Parathyroid adenoma (tissue), 2 donors: ENCODE data around the gene CCDC85C.

Experiments
- H2AFZ ChIP-seq: fragments of 300-600 bp; sonication (generic); one replicate; pipeline ENCODE4 v1.7.0; 2017; ENCODE audit warnings: antibody characterized with exemption, mild to moderate bottlenecking
- H3K27ac ChIP-seq: fragments of 300-600 bp; sonication (generic); one replicate; pipeline ENCODE4 v1.7.0; 2017
- H3K27me3 ChIP-seq: fragments of 300-600 bp; sonication (generic); one replicate; pipeline ENCODE4 v1.7.0; 2017; ENCODE audit warnings: low read length; ENCODE audit not compliant: control insufficient read depth, insufficient read depth
- H3K36me3 ChIP-seq: fragments of 300-600 bp; sonication (generic); one replicate; pipeline ENCODE4 v1.7.0; 2017; ENCODE audit warnings: low read length; ENCODE audit not compliant: control insufficient read depth, insufficient read depth
- H3K4me1 ChIP-seq: fragments of 300-600 bp; sonication (generic); one replicate; pipeline ENCODE4 v1.7.0; 2017; ENCODE audit warnings: control low read depth
- H3K4me2 ChIP-seq: fragments of 300-600 bp; sonication (generic); one replicate; pipeline ENCODE4 v1.7.0; 2017; ENCODE audit warnings: low read length
- H3K4me3 ChIP-seq: fragments of 300-600 bp; sonication (generic); one replicate; pipeline ENCODE4 v1.7.0; 2017; ENCODE audit warnings: low read depth, low read length
- H3K79me2 ChIP-seq: fragments of 300-600 bp; sonication (generic); one replicate; pipeline ENCODE4 v1.7.0; 2017; ENCODE audit warnings: control low read depth
- H3K9ac ChIP-seq: fragments of 300-600 bp; sonication (generic); one replicate; pipeline ENCODE4 v1.7.0; 2017; ENCODE audit warnings: mild to moderate bottlenecking
- H3K9me3 ChIP-seq: fragments of 300-600 bp; sonication (generic); one replicate; pipeline ENCODE4 v1.7.0; 2017; ENCODE audit warnings: low read length; ENCODE audit not compliant: control insufficient read depth
- TF ChIP-seq, protein P1 (sequence below): fragments of 300-600 bp; sonication (generic); IDR thresholded peaks from one replicate; pipeline ENCODE4 v1.7.0; 2017; ENCODE audit warnings: antibody characterized with exemption, mild to moderate bottlenecking
- donor health status: primary hyperparathyroidism.

CCDC85C gene

DNA sequence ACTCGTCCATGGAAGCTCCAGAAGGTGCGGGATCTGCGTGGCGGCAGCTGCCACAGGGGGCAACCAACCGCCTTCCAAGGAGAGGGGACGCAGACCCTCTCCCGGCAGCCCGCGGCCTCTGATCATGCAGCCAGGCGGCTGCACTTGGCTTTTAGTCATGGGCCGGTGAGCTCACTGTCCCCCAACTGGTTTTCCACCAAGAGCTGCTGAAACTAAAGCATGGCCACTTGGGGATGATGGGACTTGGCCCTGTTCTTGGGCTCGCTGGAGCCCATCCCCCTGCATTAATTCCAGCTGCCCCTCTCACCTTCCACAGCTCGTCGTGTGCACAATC, 39.1 kb downstream of the CCDC85C start:
- no peak overlapping the region for H3K4me2 ChIP-seq

DNA sequence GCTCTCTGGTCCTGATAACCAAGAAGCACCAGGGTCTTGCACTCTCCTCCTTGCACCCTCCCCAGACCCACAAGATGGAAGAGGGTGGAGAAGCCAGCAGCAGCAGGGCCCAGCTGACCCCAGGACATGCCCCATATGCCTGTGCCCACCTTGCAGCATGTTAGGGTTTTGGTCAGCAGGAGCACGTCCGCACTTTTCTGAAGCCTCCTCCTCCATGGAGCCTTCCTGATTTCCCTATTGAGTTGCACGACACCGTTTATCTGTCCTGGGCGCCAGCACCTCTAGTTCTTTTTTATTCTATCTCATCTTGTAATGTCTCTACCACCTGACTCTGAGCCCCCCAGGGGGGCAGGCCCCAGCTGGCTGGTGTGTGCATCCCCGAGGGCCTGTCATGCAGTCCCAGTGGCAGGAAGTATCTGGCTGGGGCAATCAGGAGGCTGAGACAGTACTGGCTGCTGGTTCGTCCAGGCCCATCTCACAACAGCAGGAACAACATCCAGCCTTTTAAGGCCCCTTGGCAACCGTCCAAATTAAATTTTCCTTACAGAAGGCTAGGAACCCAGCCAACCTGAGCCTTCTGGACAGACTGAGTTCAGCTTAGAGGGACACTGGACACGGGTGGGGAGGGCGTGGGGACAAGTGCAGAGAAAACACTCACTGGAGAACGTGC, 39.6 kb downstream of the CCDC85C start:
- peak overlapping the region; percentile 62 for H3K27ac ChIP-seq
- no peaks in the 10 kb centered on the region for H3K36me3 ChIP-seq
- no peaks in the 10 kb centered on the region for H3K9me3 ChIP-seq
- no peak overlapping the region for H2AFZ ChIP-seq
- H3K9ac ChIP-seq, result no peak overlapping the region
- H3K4me3 ChIP-seq, result no peak overlapping the region
- H3K27me3 ChIP-seq, result no peaks in the 10 kb centered on the region
- H3K4me2 ChIP-seq, result peak overlapping the region; percentile 46
- peaks cover 59% of the 10 kb centered on the region for H3K4me1 ChIP-seq
- H3K79me2 ChIP-seq, result peaks cover 22% of the 10 kb centered on the region
- TF ChIP-seq, protein P1, sequence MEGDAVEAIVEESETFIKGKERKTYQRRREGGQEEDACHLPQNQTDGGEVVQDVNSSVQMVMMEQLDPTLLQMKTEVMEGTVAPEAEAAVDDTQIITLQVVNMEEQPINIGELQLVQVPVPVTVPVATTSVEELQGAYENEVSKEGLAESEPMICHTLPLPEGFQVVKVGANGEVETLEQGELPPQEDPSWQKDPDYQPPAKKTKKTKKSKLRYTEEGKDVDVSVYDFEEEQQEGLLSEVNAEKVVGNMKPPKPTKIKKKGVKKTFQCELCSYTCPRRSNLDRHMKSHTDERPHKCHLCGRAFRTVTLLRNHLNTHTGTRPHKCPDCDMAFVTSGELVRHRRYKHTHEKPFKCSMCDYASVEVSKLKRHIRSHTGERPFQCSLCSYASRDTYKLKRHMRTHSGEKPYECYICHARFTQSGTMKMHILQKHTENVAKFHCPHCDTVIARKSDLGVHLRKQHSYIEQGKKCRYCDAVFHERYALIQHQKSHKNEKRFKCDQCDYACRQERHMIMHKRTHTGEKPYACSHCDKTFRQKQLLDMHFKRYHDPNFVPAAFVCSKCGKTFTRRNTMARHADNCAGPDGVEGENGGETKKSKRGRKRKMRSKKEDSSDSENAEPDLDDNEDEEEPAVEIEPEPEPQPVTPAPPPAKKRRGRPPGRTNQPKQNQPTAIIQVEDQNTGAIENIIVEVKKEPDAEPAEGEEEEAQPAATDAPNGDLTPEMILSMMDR, result no peak

More for the DNA sequence above, 39.1 kb downstream of the CCDC85C start:
- H2AFZ ChIP-seq, result no peak overlapping the region
- no peaks in the 10 kb centered on the region for H3K36me3 ChIP-seq
- H3K27me3 ChIP-seq, result no peaks in the 10 kb centered on the region
- peaks cover 62% of the 10 kb centered on the region for H3K4me1 ChIP-seq
- H3K9ac ChIP-seq, result no peak overlapping the region
- H3K9me3 ChIP-seq, result no peaks in the 10 kb centered on the region
- no peak overlapping the region for H3K4me3 ChIP-seq
- peak overlapping the region; percentile 62 for H3K27ac ChIP-seq
- peaks cover 24% of the 10 kb centered on the region for H3K79me2 ChIP-seq
- TF ChIP-seq, protein P1, result no peak

DNA sequence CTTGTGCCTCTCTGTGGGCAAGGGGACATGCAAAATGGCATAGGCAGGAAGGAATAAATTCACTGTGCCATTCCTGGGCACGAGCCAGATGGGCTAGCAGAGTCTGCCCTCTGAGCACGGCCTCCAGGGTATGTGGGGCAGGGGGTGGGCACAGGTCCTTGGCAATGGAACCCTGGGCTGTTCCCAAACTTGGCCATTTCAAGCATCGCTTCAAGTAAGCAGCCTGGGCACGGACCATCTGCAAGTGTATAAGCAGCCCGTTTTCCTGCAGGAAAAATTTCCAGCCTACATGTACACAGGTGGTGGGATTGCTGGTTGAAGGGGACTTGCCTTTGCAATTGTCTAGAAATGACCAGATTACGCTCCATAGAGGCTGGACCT, 40.3 kb downstream of the CCDC85C start:
- no peak overlapping the region for H2AFZ ChIP-seq
- no peak overlapping the region for H3K27ac ChIP-seq
- no peak overlapping the region for H3K4me2 ChIP-seq
- H3K4me1 ChIP-seq, result peaks cover 54% of the 10 kb centered on the region
- no peaks in the 10 kb centered on the region for H3K9me3 ChIP-seq
- H3K9ac ChIP-seq, result no peak overlapping the region
- no peaks in the 10 kb centered on the region for H3K36me3 ChIP-seq
- peaks cover 27% of the 10 kb centered on the region for H3K79me2 ChIP-seq
- no peak overlapping the region for H3K4me3 ChIP-seq
- TF ChIP-seq, protein P1, result no peak
- no peaks in the 10 kb centered on the region for H3K27me3 ChIP-seq

DNA sequence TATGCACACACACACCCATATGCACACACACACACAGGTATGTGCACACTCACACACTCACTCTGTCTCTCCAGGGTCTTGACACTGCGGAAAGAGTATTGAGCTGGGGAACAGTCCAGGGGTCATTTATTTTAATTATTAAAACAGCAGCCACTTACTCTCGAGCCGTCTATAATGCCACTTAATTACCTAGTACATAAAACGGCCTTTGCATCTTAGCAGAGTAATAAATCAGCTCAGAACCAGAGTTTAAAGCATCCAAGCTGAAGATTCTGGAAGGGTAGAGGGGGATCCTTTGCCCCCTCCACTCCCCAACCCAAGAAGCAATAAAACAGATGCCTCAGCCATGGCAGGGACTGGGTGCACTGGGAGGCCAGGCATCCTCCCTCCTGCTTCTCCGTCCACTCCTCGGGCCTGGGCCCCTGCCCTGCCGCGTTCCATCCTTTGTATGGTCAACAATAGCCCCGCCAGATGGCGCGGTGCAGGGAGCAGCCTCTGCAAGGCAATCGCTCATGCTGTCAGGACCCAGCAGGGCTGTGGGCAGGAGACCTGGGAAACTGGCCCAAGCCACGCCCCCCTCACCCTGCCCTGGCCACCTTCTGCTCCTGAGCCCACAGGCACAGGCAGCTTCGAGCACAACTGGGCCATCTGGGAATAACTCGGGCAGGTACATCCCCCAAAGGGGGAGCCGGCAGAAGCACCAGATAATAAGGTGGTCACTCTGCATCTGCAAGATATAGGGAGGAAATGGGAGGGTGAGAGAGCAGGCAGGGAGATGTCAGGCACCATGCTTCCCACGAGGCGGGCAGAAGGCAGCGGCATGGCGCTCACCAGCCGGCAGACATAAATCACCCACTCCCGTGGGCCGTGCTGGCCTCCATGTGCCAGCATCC, 40.9 kb downstream of the CCDC85C start:
- peaks cover 49% of the 10 kb centered on the region for H3K4me1 ChIP-seq
- no peaks in the 10 kb centered on the region for H3K36me3 ChIP-seq
- H3K27ac ChIP-seq, result no peak overlapping the region
- H3K9ac ChIP-seq, result no peak overlapping the region
- peaks cover 29% of the 10 kb centered on the region for H3K79me2 ChIP-seq
- no peak overlapping the region for H2AFZ ChIP-seq
- H3K9me3 ChIP-seq, result no peaks in the 10 kb centered on the region
- TF ChIP-seq, protein P1, result peak; percentile 69
- no peaks in the 10 kb centered on the region for H3K27me3 ChIP-seq
- no peak overlapping the region for H3K4me3 ChIP-seq
- no peak overlapping the region for H3K4me2 ChIP-seq
